HG02970 (cell line): ENCODE data around the gene PWP1.
"Not testable (repeated sequence)": the region's sequence is repeated elsewhere in the genome, so short reads cannot be mapped to it uniquely, and the experiment has no call there.

Source experiments
- ATAC-seq: cut with Tn5 transposase; IDR thresholded peaks from one replicate; pipeline ENCODE4 v1.9.1; 2021; ENCODE audit warnings: mild to moderate bottlenecking, moderate library complexity, moderate number of reproducible peaks; ENCODE audit not compliant: unreplicated experiment, low FRiP score

PWP1 gene

GRCh38 chr12:107667464-107667863, 18.1 kb upstream of the PWP1 start:
- ATAC-seq = no peak

GRCh38 chr12:107668320-107669098, 17.1 kb upstream of the PWP1 start:
- ATAC-seq = no peak

GRCh38 chr12:107669946-107670345, 15.7 kb upstream of the PWP1 start:
- ATAC-seq = no peak

GRCh38 chr12:107670999-107671643, 14.5 kb upstream of the PWP1 start:
- no peak for ATAC-seq

- ATAC-seq = no peak
These were observed 7.9 kb upstream of the PWP1 start for GRCh38 chr12:107677671-107678070.

GRCh38 chr12:107679336-107679735, 6.3 kb upstream of the PWP1 start:
- ATAC-seq = no peak

- no peak for ATAC-seq
These were observed 4.2 kb upstream of the PWP1 start for GRCh38 chr12:107681455-107681835.

GRCh38 chr12:107681836-107682820, 3.5 kb upstream of the PWP1 start:
- no peak for ATAC-seq

- ATAC-seq = no peak
These were observed 1.4 kb upstream of the PWP1 start for GRCh38 chr12:107684029-107684795.

- no peak for ATAC-seq
These were observed 624 bp upstream of the PWP1 start for GRCh38 chr12:107684990-107685359.

GRCh38 chr12:107695772-107696171, 10.2 kb downstream of the PWP1 start:
- not testable (repeated sequence) for ATAC-seq

- ATAC-seq = no peak
These were observed 16.5 kb downstream of the PWP1 start for GRCh38 chr12:107702106-107702505.

- ATAC-seq = no peak
These were observed 18.4 kb downstream of the PWP1 start for GRCh38 chr12:107704041-107704440.

GRCh38 chr12:107705522-107705921, 19.9 kb downstream of the PWP1 start:
- ATAC-seq = not testable (repeated sequence)

- ATAC-seq = no peak
These were observed 30.2 kb downstream of the PWP1 start for GRCh38 chr12:107715780-107716179.

GRCh38 chr12:107718606-107719005, 33.0 kb downstream of the PWP1 start:
- ATAC-seq = no peak

GRCh38 chr12:107727327-107727726, 41.7 kb downstream of the PWP1 start:
- ATAC-seq = not testable (repeated sequence)

- ATAC-seq = not testable (repeated sequence)
These were observed 42.1 kb downstream of the PWP1 start for GRCh38 chr12:107727742-107728141.

GRCh38 chr12:107730618-107731341, 45.2 kb downstream of the PWP1 start:
- ATAC-seq = no peak

- no peak for ATAC-seq
These were observed 45.8 kb downstream of the PWP1 start for GRCh38 chr12:107731366-107731765.
